Tibial nerve (tissue), 4 donors: Measurements from ENCODE around the gene MYL12B. TPM values are rescaled to one million over a fixed set of nuclear protein-coding genes. Genes with fewer than 3 reads are reported as not detected.

Experiments used
- DNase-seq, 2 donors: peaks; one replicate each; pipeline ENCODE4 v3.0.0-alpha.2; 2019; ENCODE audit warnings: low spot score in 2 of 2
- H3K27ac ChIP-seq, 4 donors: fragments of 200-600 bp; sonication (generic) in 3 of 4; one replicate each; pipeline ENCODE4 v1.5.1; 2017 to 2019; ENCODE audit warnings: mild to moderate bottlenecking in 1 of 4
- H3K27me3 ChIP-seq, 2 donors: fragments of 200-600 bp; sonication (generic) in 1 of 2; one replicate each; pipeline versions ENCODE4 v1.5.1 to v1.6.0; 2017 to 2019
- H3K36me3 ChIP-seq, 3 donors: fragments of 200-600 bp; sonication (generic); one replicate each; pipeline ENCODE4 v1.5.1; 2018 to 2019
- H3K4me1 ChIP-seq, 4 donors: fragments of 200-600 bp; sonication (generic) in 3 of 4; one replicate each; pipeline ENCODE4 v1.5.1; 2017 to 2019
- H3K4me3 ChIP-seq, 4 donors: fragments of 200-600 bp; sonication (generic) in 3 of 4; one replicate each; pipeline ENCODE4 v1.5.1; 2017 to 2019; ENCODE audit warnings: mild to moderate bottlenecking in 1 of 4, moderate library complexity in 1 of 4
- H3K9me3 ChIP-seq, 4 donors: fragments of 200-600 bp; sonication (generic) in 3 of 4; one replicate each; pipeline ENCODE4 v1.5.1; 2017 to 2019
- EP300 ChIP-seq, 2 donors: sonication (generic); formaldehyde crosslinking; IDR thresholded peaks; one replicate each; pipeline ENCODE4 v1.6.1; 2017; ENCODE audit warnings: antibody characterized with exemption in 2 of 2, mild to moderate bottlenecking in 1 of 2
- POLR2A ChIP-seq, 2 donors: fragments of 450-650 bp; IDR thresholded peaks; one replicate each; pipeline ENCODE4 v1.6.1; 2017; ENCODE audit warnings: antibody characterized with exemption in 2 of 2, mild to moderate bottlenecking in 2 of 2, moderate library complexity in 2 of 2
- WGBS, 2 donors: methylation state at CpG; one replicate each; pipeline ENCODE4 v1.1.5; 2018; 5-methylcytosine and 5-hydroxymethylcytosine counted together
- total RNA-seq, 4 donors: library from RNA; depleted of rRNA; stranded (reverse); fragments of >200 nt; gene quantifications; one replicate each; pipeline ENCODE4 v1.1.0, GENCODE V29; 2016
- TF ChIP-seq, protein P1 (sequence below), 5 experiments: fragments of 200-600 bp in 3 of 5; fragments of 450-650 bp in 2 of 5; sonication (generic) in 3 of 5; IDR thresholded peaks; one replicate each; pipeline ENCODE4 v1.5.1; 2016 to 2019; ENCODE audit warnings: antibody characterized with exemption in 5 of 5, mild to moderate bottlenecking in 3 of 5, moderate library complexity in 2 of 5

Gene MYL12B
- total RNA-seq, 4 donors from 2014 or later: 244 to 321 (median 281) TPM

DNA sequence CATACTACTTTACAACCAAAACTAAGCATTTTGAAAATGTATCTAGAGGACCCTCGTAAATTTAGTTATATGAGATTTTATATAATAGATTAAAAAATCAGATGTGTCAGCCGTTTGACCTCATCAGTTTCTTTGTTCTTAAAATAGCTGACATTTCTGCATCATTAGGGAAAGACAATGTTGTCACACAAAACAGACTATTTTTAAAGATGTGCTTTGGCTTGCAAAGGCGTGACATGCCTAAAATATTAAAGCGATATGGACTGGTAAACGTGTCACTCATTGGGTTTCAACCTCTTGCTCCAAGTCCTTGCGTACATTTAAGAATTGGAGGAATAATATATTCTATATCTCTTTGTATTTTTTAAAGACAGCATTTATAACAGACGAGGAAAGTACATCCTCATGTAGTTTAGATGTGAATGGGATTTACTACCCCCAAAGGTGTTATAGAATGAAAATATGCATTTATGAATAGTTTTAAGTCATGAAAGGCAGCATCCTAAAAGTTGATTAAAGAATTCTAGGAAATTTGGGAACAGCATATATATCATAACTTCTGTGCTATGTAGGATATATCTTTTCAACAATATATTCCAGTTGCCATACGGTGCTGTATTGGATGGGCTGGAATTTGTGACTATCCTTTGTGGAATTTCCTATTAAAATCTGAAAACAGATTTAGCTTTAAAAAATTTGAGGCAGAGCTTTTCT, 10.5 kb upstream of the MYL12B start:
- Histone ChIP-seq H3K36me3 (peaks cover 0 to 39% (median 8%) of the 10 kb centered on the region in 3 donors), H3K9me3 (no peaks in the 10 kb centered on the region), H3K4me3 (no peak overlapping the region), H3K27me3 (no peaks in the 10 kb centered on the region), H3K27ac (peak overlapping the region in 2 of 4 donors; percentile 53 to 96), H3K4me1 (peaks cover 0 to 58% (median 27%) of the 10 kb centered on the region in 4 donors)
- no peak for DNase-seq
- 64 to 66% methylated on average over 8 of the region's 8 CpGs for WGBS, 2 donors
- TF ChIP-seq, protein P1, sequence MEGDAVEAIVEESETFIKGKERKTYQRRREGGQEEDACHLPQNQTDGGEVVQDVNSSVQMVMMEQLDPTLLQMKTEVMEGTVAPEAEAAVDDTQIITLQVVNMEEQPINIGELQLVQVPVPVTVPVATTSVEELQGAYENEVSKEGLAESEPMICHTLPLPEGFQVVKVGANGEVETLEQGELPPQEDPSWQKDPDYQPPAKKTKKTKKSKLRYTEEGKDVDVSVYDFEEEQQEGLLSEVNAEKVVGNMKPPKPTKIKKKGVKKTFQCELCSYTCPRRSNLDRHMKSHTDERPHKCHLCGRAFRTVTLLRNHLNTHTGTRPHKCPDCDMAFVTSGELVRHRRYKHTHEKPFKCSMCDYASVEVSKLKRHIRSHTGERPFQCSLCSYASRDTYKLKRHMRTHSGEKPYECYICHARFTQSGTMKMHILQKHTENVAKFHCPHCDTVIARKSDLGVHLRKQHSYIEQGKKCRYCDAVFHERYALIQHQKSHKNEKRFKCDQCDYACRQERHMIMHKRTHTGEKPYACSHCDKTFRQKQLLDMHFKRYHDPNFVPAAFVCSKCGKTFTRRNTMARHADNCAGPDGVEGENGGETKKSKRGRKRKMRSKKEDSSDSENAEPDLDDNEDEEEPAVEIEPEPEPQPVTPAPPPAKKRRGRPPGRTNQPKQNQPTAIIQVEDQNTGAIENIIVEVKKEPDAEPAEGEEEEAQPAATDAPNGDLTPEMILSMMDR (IDR thresholded peaks at IDR 0.05): no peak
- no peak for TF ChIP-seq POLR2A (IDR thresholded peaks at IDR 0.05)
- no peak for TF ChIP-seq EP300 (IDR thresholded peaks at IDR 0.05)

DNA sequence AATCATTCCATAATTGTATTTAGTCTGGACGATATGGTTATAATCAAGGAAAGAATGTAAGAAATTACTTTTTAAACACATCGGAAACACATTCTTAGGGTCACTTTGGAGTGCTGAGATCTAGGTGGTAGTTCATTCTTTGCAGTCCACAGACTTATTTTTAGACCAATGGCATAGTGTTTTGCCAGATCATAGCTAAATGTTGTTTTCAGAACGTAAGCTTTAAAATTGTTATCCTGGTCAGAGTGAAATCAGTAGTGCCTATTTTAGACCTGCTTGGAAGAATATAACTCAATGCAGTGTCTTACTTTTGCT, 10.0 kb upstream of the MYL12B start:
- no peak for DNase-seq
- H3K27me3 ChIP-seq: no peaks in the 10 kb centered on the region
- peaks cover 0 to 58% (median 29%) of the 10 kb centered on the region in 4 donors for H3K4me1 ChIP-seq
- peak overlapping the region in 2 of 4 donors; percentile 53 to 96 for H3K27ac ChIP-seq
- H3K36me3 ChIP-seq: peaks cover 0 to 43% (median 11%) of the 10 kb centered on the region in 3 donors
- 43 to 51% methylated on average over 3 of the region's 3 CpGs for WGBS, 2 donors
- no peak overlapping the region for H3K4me3 ChIP-seq
- H3K9me3 ChIP-seq: no peaks in the 10 kb centered on the region
- TF ChIP-seq, protein P1 (IDR thresholded peaks at IDR 0.05): no peak
- TF ChIP-seq EP300 (IDR thresholded peaks at IDR 0.05) (no peak), POLR2A (IDR thresholded peaks at IDR 0.05) (no peak)

DNA sequence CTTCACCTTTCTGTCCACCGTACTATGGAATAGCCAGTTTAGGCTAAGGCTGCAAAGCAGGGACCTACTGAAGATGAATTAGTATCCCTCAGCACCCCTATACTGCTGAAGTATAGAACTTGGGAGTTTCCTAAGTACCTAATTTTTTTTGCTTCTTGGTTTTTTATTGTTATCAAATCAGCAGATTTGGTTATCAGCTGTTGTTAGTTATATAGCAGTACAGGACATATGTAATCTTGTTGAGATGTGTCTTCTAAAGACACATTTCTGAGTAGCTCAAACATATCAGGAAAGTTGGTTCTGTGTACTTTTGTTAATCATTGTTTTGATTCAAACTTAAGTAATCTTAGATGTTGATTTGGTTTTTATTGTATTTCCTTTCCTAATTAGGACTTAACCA, 9.1 kb upstream of the MYL12B start:
- H3K27me3 ChIP-seq: no peaks in the 10 kb centered on the region
- H3K9me3 ChIP-seq: no peaks in the 10 kb centered on the region
- DNase-seq: no peak
- no peak for TF ChIP-seq POLR2A (IDR thresholded peaks at IDR 0.05)
- TF ChIP-seq, protein P1 (IDR thresholded peaks at IDR 0.05): no peak
- no peak for TF ChIP-seq EP300 (IDR thresholded peaks at IDR 0.05)
- H3K4me3 ChIP-seq: no peak overlapping the region
- no peak overlapping the region for H3K27ac ChIP-seq
- peaks cover 0 to 63% (median 36%) of the 10 kb centered on the region in 4 donors for H3K4me1 ChIP-seq
- 98 to 100% methylated on average over 1 of the region's 1 CpG for WGBS, 2 donors
- peaks cover 0 to 52% (median 14%) of the 10 kb centered on the region in 3 donors for H3K36me3 ChIP-seq

DNA sequence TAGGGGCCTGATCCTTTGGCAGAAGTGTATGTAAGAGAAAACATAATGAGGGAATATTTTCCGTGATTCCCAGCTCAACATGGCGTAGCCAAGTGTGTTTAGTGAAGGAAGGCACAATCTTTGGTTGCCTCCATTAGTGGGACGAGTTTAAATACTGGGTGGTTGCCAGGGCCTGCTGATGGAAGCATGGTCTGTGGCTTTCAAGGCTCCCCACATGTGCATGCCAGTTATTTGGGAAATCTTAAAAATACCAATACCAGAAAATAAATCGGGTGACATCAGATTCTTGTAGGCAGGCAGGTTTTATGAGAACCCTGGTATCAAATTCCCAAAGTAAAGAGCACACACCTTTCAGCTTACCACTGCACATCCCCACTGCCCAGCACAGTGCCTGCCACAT, 7.2 kb upstream of the MYL12B start:
- H3K4me1 ChIP-seq: peaks cover 0 to 56% (median 29%) of the 10 kb centered on the region in 4 donors
- no peak overlapping the region for H3K27ac ChIP-seq
- H3K4me3 ChIP-seq: no peak overlapping the region
- no peak for DNase-seq
- no peaks in the 10 kb centered on the region for H3K9me3 ChIP-seq
- TF ChIP-seq POLR2A (IDR thresholded peaks at IDR 0.05): no peak
- H3K36me3 ChIP-seq: peaks cover 0 to 63% (median 14%) of the 10 kb centered on the region in 3 donors
- no peaks in the 10 kb centered on the region for H3K27me3 ChIP-seq
- WGBS, 2 donors: 83 to 85% methylated on average over 4 of the region's 4 CpGs

DNA sequence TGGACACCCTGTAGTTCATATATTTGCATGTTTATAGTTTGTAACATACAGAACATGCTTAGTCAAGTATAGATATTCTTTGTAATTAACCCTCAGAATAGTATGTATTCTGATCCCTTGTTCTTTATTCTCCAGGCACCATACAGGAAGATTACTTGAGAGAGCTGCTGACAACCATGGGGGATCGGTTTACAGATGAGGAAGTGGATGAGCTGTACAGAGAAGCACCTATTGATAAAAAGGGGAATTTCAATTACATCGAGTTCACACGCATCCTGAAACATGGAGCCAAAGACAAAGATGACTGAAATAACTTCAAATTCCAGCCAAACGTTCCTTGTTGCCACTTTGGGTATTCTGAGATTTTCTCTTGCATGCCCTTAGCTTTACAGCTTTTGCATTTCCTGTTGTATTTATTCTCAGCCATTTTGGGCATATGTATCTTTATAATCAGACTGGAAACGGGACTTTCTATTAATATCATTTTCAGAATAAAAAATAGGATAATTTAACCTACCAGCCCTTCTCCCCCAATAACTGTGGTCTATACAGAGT, 6.2 kb upstream of the MYL12B start:
- H3K4me3 ChIP-seq: no peak overlapping the region
- 64 to 65% methylated on average over 5 of the region's 5 CpGs for WGBS, 2 donors

More for the DNA sequence above, 6.2 kb upstream of the MYL12B start:
- H3K27me3 ChIP-seq: no peaks in the 10 kb centered on the region
- peaks cover 0 to 53% (median 27%) of the 10 kb centered on the region in 4 donors for H3K4me1 ChIP-seq
- peaks cover 0 to 63% (median 14%) of the 10 kb centered on the region in 3 donors for H3K36me3 ChIP-seq
- DNase-seq: no peak
- TF ChIP-seq POLR2A (IDR thresholded peaks at IDR 0.05) (no peak), EP300 (IDR thresholded peaks at IDR 0.05) (no peak)
- TF ChIP-seq, protein P1 (IDR thresholded peaks at IDR 0.05): no peak
- no peaks in the 10 kb centered on the region for H3K9me3 ChIP-seq
- H3K27ac ChIP-seq: no peak overlapping the region
